ENCODE data around the gene ANTXR1.

DNA sequence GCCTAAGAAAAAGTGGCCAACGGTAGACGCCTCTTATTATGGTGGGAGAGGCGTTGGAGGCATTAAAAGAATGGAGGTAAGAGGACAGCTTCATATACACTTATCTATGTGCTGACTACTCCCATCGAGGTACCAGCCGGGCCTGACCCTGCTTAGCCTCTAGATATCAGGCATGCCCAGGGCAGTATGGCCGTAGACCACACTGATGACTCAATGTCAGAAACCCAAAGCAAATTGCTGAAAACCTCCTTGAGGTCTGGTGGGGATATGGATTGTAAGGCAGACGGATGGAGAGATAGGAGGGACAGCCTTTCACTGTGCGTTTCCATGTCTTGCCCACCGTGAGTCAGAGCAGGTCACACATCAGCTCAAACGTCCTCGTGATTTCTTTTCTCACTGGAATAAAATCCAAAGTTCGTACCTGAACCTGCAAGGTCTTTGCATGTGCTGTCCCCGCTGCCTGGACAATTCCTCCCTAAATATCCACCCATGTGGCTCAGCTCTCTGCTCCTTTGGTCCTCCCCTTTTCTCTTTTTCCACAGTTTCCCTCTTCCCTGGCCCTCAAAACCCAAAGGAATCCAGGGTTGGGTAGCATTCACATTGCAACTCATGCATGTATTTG, 168.9 kb downstream of the ANTXR1 start:
- TF ChIP-seq, protein P1, sequence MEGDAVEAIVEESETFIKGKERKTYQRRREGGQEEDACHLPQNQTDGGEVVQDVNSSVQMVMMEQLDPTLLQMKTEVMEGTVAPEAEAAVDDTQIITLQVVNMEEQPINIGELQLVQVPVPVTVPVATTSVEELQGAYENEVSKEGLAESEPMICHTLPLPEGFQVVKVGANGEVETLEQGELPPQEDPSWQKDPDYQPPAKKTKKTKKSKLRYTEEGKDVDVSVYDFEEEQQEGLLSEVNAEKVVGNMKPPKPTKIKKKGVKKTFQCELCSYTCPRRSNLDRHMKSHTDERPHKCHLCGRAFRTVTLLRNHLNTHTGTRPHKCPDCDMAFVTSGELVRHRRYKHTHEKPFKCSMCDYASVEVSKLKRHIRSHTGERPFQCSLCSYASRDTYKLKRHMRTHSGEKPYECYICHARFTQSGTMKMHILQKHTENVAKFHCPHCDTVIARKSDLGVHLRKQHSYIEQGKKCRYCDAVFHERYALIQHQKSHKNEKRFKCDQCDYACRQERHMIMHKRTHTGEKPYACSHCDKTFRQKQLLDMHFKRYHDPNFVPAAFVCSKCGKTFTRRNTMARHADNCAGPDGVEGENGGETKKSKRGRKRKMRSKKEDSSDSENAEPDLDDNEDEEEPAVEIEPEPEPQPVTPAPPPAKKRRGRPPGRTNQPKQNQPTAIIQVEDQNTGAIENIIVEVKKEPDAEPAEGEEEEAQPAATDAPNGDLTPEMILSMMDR (IDR thresholded peaks at IDR 0.05 in 8 of 11, conservative IDR thresholded peaks at IDR 0.05 in 3 of 11): no peak
- TF ChIP-seq POLR2A (IDR thresholded peaks at IDR 0.05) (no peak), POLR2AphosphoS5 (IDR thresholded peaks at IDR 0.05) (no peak)

All from spleen (tissue), 7 donors.